Astrocyte (in vitro differentiated cells and primary cell): ENCODE results near the gene COL16A1. TPM values are rescaled to one million over a fixed set of nuclear protein-coding genes. Genes with fewer than 3 reads are reported as not detected.

Experiments
- DNase-seq: peaks from one replicate; pipeline ENCODE4 v3.0.0-alpha.2; 2010; ENCODE audit warnings: low read depth
- FAIRE-seq: peaks from 2 replicates; lab custom pipeline; 2011; peaks lifted over from hg19 to GRCh38; lab: Jason Lieb, UNC
- H2AFZ ChIP-seq: 2 replicates; pipeline ENCODE4 v1.6.0; 2012; ENCODE audit warnings: low read depth, low read length, inconsistent platforms
- H3K27ac ChIP-seq: 2 replicates; pipeline ENCODE4 v1.5.1; 2011; ENCODE audit warnings: low read depth, low read length, inconsistent platforms
- H3K27me3 ChIP-seq: 2 replicates; pipeline ENCODE4 v1.6.0; 2011; ENCODE audit warnings: low read length, inconsistent platforms; ENCODE audit not compliant: insufficient read depth
- H3K36me3 ChIP-seq: 2 replicates; pipeline ENCODE4 v1.5.1; 2011; ENCODE audit warnings: low read length, inconsistent platforms; ENCODE audit not compliant: insufficient read depth
- H3K4me1 ChIP-seq: 2 replicates; pipeline ENCODE4 v1.5.1; 2011; ENCODE audit warnings: low read length, inconsistent platforms; ENCODE audit not compliant: insufficient read depth
- H3K4me2 ChIP-seq: 2 replicates; pipeline ENCODE4 v1.6.0; 2012; ENCODE audit warnings: low read length, inconsistent platforms
- H3K4me3 ChIP-seq: 2 replicates; pipeline ENCODE4 v1.5.1; 2011; ENCODE audit warnings: low read depth, mild to moderate bottlenecking, low read length, inconsistent platforms; ENCODE audit not compliant: insufficient read depth
- H3K79me2 ChIP-seq: 2 replicates; pipeline ENCODE4 v1.6.0; 2012; ENCODE audit warnings: mild to moderate bottlenecking, low read length, inconsistent platforms; ENCODE audit not compliant: insufficient read depth
- H3K9ac ChIP-seq: 2 replicates; pipeline ENCODE4 v1.6.0; 2012; ENCODE audit warnings: mild to moderate bottlenecking, low read length, inconsistent platforms
- H3K9me3 ChIP-seq: 2 replicates; pipeline ENCODE4 v1.5.1; 2012; ENCODE audit warnings: low read depth, mild to moderate bottlenecking, low read length, inconsistent platforms; ENCODE audit not compliant: insufficient read depth
- H4K20me1 ChIP-seq: 2 replicates; pipeline ENCODE4 v1.6.0; 2012; ENCODE audit warnings: low read length, inconsistent platforms; ENCODE audit not compliant: insufficient read depth
- H3K27ac Mint-ChIP-seq: one replicate; pipeline ENCODE4 v1.8.0; 2021; ENCODE audit warnings: mild to moderate bottlenecking, mixed read lengths; ENCODE audit not compliant: unreplicated experiment
- H3K27me3 Mint-ChIP-seq: one replicate; pipeline ENCODE4 v1.8.0; 2021; ENCODE audit warnings: low read depth, mixed read lengths; ENCODE audit not compliant: unreplicated experiment
- H3K36me3 Mint-ChIP-seq: one replicate; pipeline ENCODE4 v1.8.0; 2021; ENCODE audit warnings: low read depth, mixed read lengths; ENCODE audit not compliant: unreplicated experiment
- H3K4me1 Mint-ChIP-seq: one replicate; pipeline ENCODE4 v1.8.0; 2021; ENCODE audit warnings: low read depth, mixed read lengths; ENCODE audit not compliant: unreplicated experiment
- H3K4me3 Mint-ChIP-seq: one replicate; pipeline ENCODE4 v1.8.0; 2021; ENCODE audit warnings: mild to moderate bottlenecking, moderate library complexity, mixed read lengths; ENCODE audit not compliant: unreplicated experiment
- H3K9me3 Mint-ChIP-seq: one replicate; pipeline ENCODE4 v1.8.0; 2021; ENCODE audit warnings: mild to moderate bottlenecking, mixed read lengths; ENCODE audit not compliant: unreplicated experiment
- EZH2 ChIP-seq: IDR thresholded peaks from 2 replicates; pipeline ENCODE4 v1.6.1; 2012; ENCODE audit warnings: mild to moderate bottlenecking, low read length, inconsistent platforms; ENCODE audit not compliant: insufficient read depth
- total RNA-seq: library from RNA; stranded (reverse); gene quantifications from 2 replicates; pipeline ENCODE4 v1.2.1, GENCODE V29; 2021
- TF ChIP-seq, protein P1 (sequence below): IDR thresholded peaks from 2 replicates; pipeline ENCODE4 v1.5.1; 2011; ENCODE audit warnings: low read depth, mild to moderate bottlenecking, inconsistent platforms, low read length, moderate library complexity; ENCODE audit not compliant: insufficient read depth

Gene COL16A1
- total RNA-seq, 1 donor from 2014 or later: 42.9 TPM

DNA sequence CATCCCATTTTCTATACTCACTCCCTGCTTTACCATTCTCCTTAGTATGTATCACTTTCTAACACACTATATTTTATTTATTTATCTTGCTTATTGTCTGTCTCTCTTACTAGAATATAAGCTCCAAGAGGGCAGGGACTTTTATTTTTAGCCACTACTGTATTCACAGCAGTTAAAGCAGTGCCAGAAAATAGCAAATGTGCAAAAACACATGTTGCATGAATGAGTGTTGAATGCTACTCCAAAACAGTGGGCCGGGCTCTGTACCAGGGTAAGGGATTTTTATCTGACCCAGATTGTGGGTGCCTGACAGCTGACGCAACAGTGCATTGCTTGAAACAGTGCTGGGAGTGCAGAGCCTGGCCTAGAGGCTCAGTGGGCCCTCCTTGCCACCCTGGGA lies 24.7 kb downstream of the COL16A1 start:
- peaks cover 6% of the 10 kb centered on the region for H3K27me3 Mint-ChIP-seq
- H3K9ac ChIP-seq: no peak overlapping the region
- H2AFZ ChIP-seq: no peak overlapping the region
- DNase-seq: no peak
- TF ChIP-seq EZH2: no peak
- TF ChIP-seq, protein P1, sequence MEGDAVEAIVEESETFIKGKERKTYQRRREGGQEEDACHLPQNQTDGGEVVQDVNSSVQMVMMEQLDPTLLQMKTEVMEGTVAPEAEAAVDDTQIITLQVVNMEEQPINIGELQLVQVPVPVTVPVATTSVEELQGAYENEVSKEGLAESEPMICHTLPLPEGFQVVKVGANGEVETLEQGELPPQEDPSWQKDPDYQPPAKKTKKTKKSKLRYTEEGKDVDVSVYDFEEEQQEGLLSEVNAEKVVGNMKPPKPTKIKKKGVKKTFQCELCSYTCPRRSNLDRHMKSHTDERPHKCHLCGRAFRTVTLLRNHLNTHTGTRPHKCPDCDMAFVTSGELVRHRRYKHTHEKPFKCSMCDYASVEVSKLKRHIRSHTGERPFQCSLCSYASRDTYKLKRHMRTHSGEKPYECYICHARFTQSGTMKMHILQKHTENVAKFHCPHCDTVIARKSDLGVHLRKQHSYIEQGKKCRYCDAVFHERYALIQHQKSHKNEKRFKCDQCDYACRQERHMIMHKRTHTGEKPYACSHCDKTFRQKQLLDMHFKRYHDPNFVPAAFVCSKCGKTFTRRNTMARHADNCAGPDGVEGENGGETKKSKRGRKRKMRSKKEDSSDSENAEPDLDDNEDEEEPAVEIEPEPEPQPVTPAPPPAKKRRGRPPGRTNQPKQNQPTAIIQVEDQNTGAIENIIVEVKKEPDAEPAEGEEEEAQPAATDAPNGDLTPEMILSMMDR: no peak
- H3K27ac Mint-ChIP-seq: no peak overlapping the region
- H4K20me1 ChIP-seq: peaks cover under 1% of the 10 kb centered on the region
- H3K36me3 Mint-ChIP-seq: peaks cover 25% of the 10 kb centered on the region
- H3K9me3 Mint-ChIP-seq: no peaks in the 10 kb centered on the region
- peaks cover 26% of the 10 kb centered on the region for H3K36me3 ChIP-seq
- H3K9me3 ChIP-seq: no peaks in the 10 kb centered on the region
- H3K4me1 ChIP-seq: peaks cover 12% of the 10 kb centered on the region
- H3K4me3 ChIP-seq: no peak overlapping the region
- H3K4me1 Mint-ChIP-seq: peaks cover 2% of the 10 kb centered on the region
- no peaks in the 10 kb centered on the region for H3K27me3 ChIP-seq
- no peak overlapping the region for H3K4me2 ChIP-seq
- H3K27ac ChIP-seq: no peak overlapping the region
- H3K79me2 ChIP-seq: no peaks in the 10 kb centered on the region
- no peak for FAIRE-seq
- no peak overlapping the region for H3K4me3 Mint-ChIP-seq

DNA sequence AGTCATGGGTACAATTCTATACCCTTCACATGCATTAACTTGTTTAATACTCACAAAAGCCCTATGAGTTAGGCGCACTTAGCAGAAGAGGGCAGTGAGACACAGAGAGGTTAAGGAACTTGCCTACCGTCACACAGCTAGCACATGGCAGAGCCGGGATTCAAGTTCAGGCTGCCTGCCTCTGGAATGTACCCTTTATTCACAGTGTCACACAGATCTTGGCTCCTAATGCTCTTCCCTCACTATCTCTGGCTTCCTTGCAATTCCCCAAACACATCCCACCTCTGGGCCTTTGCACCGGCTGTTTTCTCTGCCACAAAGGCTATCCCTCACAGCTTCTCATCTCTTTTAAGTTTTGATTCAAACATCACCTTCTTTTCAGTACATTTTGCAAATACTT lies 25.1 kb downstream of the COL16A1 start:
- Histone ChIP-seq H3K4me2 (no peak overlapping the region), H3K9ac (no peak overlapping the region), H3K79me2 (no peaks in the 10 kb centered on the region), H3K36me3 (peaks cover 29% of the 10 kb centered on the region), H3K9me3 (no peaks in the 10 kb centered on the region), H3K27me3 (no peaks in the 10 kb centered on the region), H2AFZ (no peak overlapping the region), H4K20me1 (peaks cover 3% of the 10 kb centered on the region), H3K27ac (no peak overlapping the region), H3K4me3 (no peak overlapping the region), H3K4me1 (peaks cover 12% of the 10 kb centered on the region)
- H3K36me3 Mint-ChIP-seq: peaks cover 25% of the 10 kb centered on the region
- no peak overlapping the region for H3K27ac Mint-ChIP-seq
- H3K9me3 Mint-ChIP-seq: no peaks in the 10 kb centered on the region
- H3K4me1 Mint-ChIP-seq: peaks cover 2% of the 10 kb centered on the region
- TF ChIP-seq EZH2: no peak
- TF ChIP-seq, protein P1: no peak
- DNase-seq (no peak), FAIRE-seq (no peak)
- no peak overlapping the region for H3K4me3 Mint-ChIP-seq
- peaks cover 6% of the 10 kb centered on the region for H3K27me3 Mint-ChIP-seq

DNA sequence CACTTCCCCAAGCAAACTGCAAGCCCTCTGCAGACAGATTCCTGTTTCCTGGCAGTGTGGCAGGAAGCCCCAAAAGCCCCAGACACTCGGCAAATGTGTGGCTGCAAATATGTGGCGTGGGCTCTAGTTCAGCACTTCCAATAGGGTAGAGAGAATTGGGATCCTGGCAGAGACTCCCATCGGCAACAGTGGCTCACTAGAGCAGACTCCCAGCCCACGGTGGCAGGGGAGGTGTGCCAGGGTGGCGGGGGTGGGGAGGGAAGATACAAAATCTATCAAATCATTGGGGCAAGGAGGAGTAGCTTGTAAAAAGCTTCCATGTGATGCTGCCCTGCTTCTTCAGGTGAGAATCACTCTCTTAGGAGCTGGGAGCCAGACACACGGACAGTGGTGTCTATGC lies 25.9 kb downstream of the COL16A1 start:
- Histone ChIP-seq H3K9me3 (no peaks in the 10 kb centered on the region), H3K27ac (no peak overlapping the region), H3K4me2 (no peak overlapping the region), H4K20me1 (peaks cover 3% of the 10 kb centered on the region), H3K27me3 (no peaks in the 10 kb centered on the region), H2AFZ (no peak overlapping the region), H3K4me1 (peaks cover 12% of the 10 kb centered on the region), H3K79me2 (no peaks in the 10 kb centered on the region), H3K9ac (no peak overlapping the region), H3K36me3 (peaks cover 26% of the 10 kb centered on the region), H3K4me3 (no peak overlapping the region)
- peaks cover 2% of the 10 kb centered on the region for H3K4me1 Mint-ChIP-seq
- no peak for FAIRE-seq
- no peak overlapping the region for H3K27ac Mint-ChIP-seq
- TF ChIP-seq EZH2: no peak
- TF ChIP-seq, protein P1: no peak
- no peak overlapping the region for H3K4me3 Mint-ChIP-seq
- H3K9me3 Mint-ChIP-seq: no peaks in the 10 kb centered on the region
- DNase-seq: no peak
- H3K36me3 Mint-ChIP-seq: peaks cover 29% of the 10 kb centered on the region
- H3K27me3 Mint-ChIP-seq: peaks cover 6% of the 10 kb centered on the region
